Lower leg skin (tissue), 4 donors: ENCODE data around the gene ITGB3. TPM values are rescaled to one million over a fixed set of nuclear protein-coding genes. Genes with fewer than 3 reads are reported as not detected.
A peak's percentile ranks its signal among the peaks of the same experiment; 100 is the strongest.
"Not testable (repeated sequence)": the region's sequence is repeated elsewhere in the genome, so short reads cannot be mapped to it uniquely, and the experiment has no call there.

Experiments used
- DNase-seq, 2 donors: peaks; one replicate each; pipeline ENCODE4 v3.0.0-alpha.2; 2019; ENCODE audit warnings: low spot score in 2 of 2
- H3K4me3 ChIP-seq: fragments of 200-600 bp; sonication (generic); 2 replicates; pipeline ENCODE4 v1.5.1; 2017; ENCODE audit warnings: mild to moderate bottlenecking, low read depth; ENCODE audit not compliant: poor library complexity, severe bottlenecking
- CTCF ChIP-seq, 3 donors: fragments of 450-650 bp; IDR thresholded peaks; one replicate each; pipeline ENCODE4 v1.5.1; 2016; ENCODE audit warnings: antibody characterized with exemption in 3 of 3, mild to moderate bottlenecking in 3 of 3, moderate library complexity in 2 of 3
- POLR2A ChIP-seq, 2 donors: fragments of 450-650 bp; IDR thresholded peaks; one replicate each; pipeline ENCODE4 v1.6.1; 2016 to 2017; ENCODE audit warnings: antibody characterized with exemption in 2 of 2, mild to moderate bottlenecking in 1 of 2, moderate library complexity in 1 of 2
- WGBS, 2 donors: methylation state at CpG; one replicate each; pipeline ENCODE4 v1.1.5; 2018; 5-methylcytosine and 5-hydroxymethylcytosine counted together
- intact Hi-C: fragments of 100-400 bp; cut with DNase I; formaldehyde crosslinking; loops from one replicate; pipeline ENCODE4 v1.15.0; 2023; ENCODE audit warnings: low total_unique reads
- total RNA-seq, 4 donors: library from RNA; depleted of rRNA; stranded (reverse); fragments of >200 nt; gene quantifications; one replicate each; pipeline ENCODE4 v1.1.0, GENCODE V29; 2016

The ITGB3 gene
- total RNA-seq, 4 donors from 2014 or later, result 2.2 to 3.7 (median 3.1) TPM

- 92 to 95% methylated on average over 5 of the region's 5 CpGs for WGBS, 2 donors
These were observed 30.2 kb upstream of the ITGB3 start for GRCh38 chr17:47223460-47223859.

GRCh38 chr17:47224077-47224476 lies 29.6 kb upstream of the ITGB3 start:
- DNase-seq, H3K4me3 ChIP-seq, intact Hi-C loops: not testable (repeated sequence)
- 94 to 98% methylated on average over 2 of the region's 2 CpGs for WGBS, 2 donors

More at GRCh38 chr17:47223460-47223859, 30.2 kb upstream of the ITGB3 start:
- TF ChIP-seq POLR2A (IDR thresholded peaks at IDR 0.05), result no peak
- H3K4me3 ChIP-seq, result no peak overlapping the region
- no peak for DNase-seq
- intact Hi-C loops, result no loop called here

DNA sequence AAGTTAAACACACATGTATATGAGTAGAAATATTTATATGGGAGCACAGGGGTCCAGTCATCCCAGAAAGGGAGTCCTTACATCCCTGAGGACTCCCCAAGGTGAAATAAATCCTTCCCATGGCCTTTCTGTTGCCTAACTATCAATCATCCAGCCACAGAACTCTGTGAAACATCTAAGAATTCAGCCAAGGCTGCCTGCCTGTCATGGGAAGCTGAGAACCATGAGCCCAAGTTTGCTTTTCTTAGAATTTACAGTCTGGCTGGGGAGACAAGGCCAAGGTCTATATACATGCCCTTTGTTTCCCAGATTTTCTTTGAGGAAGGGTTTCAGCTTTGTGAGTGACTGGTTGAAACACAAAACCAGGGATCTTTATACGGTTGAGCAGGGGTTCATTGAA lies 28.7 kb upstream of the ITGB3 start:
- no peak for TF ChIP-seq POLR2A (IDR thresholded peaks at IDR 0.05)
- no peak for TF ChIP-seq CTCF (IDR thresholded peaks at IDR 0.05)
- DNase-seq, result no peak
- WGBS, 2 donors, result 22 to 45% methylated on average over 1 of the region's 1 CpG
- no peak overlapping the region for H3K4me3 ChIP-seq
- intact Hi-C loops, result no loop called here

DNA sequence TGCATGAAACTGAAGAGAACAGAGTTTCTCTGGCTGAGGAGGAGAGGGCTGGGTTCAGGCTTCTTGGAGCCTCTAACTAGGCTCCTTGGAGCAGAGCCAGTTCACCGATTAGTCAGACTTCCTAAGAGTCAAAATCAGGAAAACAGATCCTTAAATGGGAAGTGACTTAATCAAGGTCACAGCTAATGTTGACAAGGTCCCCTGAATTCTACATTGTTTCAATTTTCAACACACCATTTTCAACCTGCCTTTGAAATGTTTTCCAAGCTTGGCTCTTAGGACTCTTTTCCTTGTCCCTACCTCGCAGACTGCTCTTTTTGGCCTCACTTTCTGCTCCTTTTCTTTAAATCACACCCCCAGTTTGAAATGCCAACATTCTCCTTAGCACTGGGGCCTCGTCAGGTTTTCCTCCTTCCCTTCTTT lies 28.2 kb upstream of the ITGB3 start:
- intact Hi-C loops, result no loop called here
- TF ChIP-seq POLR2A (IDR thresholded peaks at IDR 0.05) (no peak), CTCF (IDR thresholded peaks at IDR 0.05) (no peak)
- 21 to 27% methylated on average over 3 of the region's 3 CpGs for WGBS, 2 donors
- no peak overlapping the region for H3K4me3 ChIP-seq
- DNase-seq, result peak; percentile 85 to 88

DNA sequence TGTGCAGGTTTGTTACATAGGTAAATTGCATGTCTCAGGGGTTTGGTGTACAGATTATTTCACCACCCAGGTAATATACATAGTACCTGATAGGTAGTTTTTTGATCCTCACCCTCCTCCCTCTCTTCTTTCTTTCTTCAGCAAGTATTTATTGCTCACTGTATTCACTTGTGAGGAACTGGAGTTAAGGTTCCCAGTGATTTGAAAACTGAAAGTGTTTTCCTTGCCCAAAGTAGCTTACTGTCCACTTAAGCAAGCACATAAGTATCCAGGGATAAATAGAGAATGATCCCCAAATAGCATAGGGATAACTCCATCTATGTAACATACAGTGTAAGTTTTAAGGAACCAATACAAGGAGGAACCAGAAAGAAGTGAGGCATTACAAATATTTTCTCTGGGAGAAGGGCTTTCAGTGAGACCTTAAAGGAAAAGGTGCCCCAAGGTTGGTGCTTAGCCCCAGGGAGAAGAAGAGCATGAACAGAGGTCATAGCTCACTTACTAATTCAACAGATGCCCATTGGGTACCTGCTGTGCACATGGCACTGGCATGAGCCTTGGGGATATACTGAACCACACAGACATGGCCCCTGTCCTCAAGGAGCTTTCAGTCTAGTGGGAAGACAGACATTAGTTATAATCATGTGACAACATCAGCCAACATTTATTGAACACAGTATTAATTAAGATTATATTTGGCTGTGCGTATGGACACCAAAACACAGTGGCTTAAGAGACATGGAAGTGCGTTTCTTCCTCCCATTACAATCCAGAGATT lies 27.5 kb upstream of the ITGB3 start:
- WGBS, 2 donors, result 85 to 89% methylated on average over 2 of the region's 2 CpGs
- intact Hi-C loops, result no loop called here

GRCh38 chr17:47227862-47228261 lies 25.8 kb upstream of the ITGB3 start:
- intact Hi-C loops, result no loop called here
- no peak overlapping the region for H3K4me3 ChIP-seq
- 81 to 83% methylated on average over 2 of the region's 2 CpGs for WGBS, 2 donors
- no peak for TF ChIP-seq POLR2A (IDR thresholded peaks at IDR 0.05)
- no peak for TF ChIP-seq CTCF (IDR thresholded peaks at IDR 0.05)
- peak in 1 of 2 donors; percentile 83 for DNase-seq

More for the DNA sequence above, 27.5 kb upstream of the ITGB3 start:
- no peak overlapping the region for H3K4me3 ChIP-seq
- peak in 1 of 2 donors; percentile 36 for DNase-seq
- TF ChIP-seq CTCF (IDR thresholded peaks at IDR 0.05) (no peak), POLR2A (IDR thresholded peaks at IDR 0.05) (no peak)
